ENCODE results near the gene HADHA.
"Not testable (repeated sequence)": the region's sequence is repeated elsewhere in the genome, so short reads cannot be mapped to it uniquely, and the experiment has no call there.

HADHA gene

GRCh38 chr2:26176279-26176615 is 68.2 kb downstream of the HADHA start:
- DNase-seq (ENCODE audit: low read depth in 3 of 3, low spot score in 1 of 3), result no peak

DNA sequence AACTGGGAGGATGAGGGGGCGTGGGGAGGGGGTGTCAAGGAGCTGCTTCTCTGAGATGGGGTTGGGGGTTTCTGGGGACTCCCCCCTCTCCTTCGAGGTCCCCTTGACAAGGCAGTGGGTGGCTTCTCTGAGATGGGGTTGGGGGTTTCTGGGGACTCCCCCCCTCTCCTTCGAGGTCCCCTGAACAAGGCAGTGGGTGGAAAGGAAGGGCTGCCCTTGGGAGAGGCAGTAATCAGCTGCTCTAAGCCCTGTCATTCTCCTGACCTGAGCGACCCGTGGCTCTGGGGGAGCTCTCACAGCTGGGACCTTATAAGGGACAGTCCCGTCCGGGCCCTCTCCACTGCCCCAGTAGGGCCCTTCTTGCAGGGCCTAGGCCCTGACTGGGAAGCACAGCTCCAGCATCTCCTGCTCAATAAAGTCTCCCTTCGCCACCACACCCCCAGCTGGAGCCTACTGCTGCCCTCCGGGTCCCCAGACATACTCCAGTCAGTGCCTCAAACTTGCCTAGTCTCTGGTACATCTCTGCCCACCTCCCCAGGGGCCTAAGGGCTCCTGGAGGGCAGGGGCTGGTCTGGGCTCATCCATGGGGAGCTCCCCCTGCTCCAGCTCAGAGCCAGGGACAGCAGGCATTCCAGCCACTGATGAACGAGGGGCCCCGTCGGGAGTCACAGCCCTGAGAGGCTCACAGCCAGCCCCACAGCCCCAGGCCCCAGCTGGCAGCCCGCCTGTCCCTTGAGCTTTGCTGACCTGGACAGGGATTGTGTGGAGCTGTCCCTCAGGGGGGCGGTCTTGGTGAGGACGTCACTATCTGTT is 68.8 kb downstream of the HADHA start:
- no peak for DNase-seq (ENCODE audit: low read depth in 3 of 3, low spot score in 1 of 3)

GRCh38 chr2:26174691-26175465 is 69.6 kb downstream of the HADHA start:
- DNase-seq (ENCODE audit: low read depth in 3 of 3, low spot score in 1 of 3), result no peak

DNA sequence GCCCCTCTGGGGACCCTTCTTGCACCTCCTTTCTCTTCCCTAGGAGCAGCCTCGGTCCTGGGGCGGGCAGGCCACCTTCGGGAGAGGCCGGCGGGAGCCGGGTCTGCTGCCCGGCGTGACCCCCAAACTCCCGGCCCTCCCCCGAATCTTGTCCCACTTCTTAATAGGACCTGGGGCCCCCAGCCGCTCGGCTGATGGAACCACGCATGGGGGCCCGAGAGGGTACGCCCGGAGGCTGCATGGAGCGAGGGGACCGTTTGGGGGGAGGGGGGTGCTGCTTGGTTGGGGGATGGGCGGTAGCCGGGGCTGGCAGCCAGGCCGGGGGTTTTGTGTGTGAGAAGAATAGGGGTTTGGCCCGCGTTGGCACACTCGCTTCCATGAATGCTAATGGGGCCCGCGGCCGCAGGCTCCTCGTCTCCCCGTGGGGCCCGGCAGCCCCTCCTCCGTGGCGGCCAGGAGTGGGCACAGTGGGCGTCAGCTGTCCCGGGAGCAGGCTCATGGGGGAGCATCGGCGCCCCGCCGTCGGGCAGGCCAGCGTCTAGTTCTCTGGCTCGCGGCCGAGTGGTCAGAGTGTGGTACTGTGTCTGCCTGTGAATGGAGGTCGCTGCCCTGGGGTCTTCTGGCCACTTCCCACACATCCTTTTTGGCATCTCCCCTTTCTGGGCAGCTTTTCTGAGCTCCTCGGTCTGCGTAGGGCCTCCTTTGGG is 70.5 kb downstream of the HADHA start:
- DNase-seq (ENCODE audit: low read depth in 3 of 3, low spot score in 1 of 3), result no peak

DNA sequence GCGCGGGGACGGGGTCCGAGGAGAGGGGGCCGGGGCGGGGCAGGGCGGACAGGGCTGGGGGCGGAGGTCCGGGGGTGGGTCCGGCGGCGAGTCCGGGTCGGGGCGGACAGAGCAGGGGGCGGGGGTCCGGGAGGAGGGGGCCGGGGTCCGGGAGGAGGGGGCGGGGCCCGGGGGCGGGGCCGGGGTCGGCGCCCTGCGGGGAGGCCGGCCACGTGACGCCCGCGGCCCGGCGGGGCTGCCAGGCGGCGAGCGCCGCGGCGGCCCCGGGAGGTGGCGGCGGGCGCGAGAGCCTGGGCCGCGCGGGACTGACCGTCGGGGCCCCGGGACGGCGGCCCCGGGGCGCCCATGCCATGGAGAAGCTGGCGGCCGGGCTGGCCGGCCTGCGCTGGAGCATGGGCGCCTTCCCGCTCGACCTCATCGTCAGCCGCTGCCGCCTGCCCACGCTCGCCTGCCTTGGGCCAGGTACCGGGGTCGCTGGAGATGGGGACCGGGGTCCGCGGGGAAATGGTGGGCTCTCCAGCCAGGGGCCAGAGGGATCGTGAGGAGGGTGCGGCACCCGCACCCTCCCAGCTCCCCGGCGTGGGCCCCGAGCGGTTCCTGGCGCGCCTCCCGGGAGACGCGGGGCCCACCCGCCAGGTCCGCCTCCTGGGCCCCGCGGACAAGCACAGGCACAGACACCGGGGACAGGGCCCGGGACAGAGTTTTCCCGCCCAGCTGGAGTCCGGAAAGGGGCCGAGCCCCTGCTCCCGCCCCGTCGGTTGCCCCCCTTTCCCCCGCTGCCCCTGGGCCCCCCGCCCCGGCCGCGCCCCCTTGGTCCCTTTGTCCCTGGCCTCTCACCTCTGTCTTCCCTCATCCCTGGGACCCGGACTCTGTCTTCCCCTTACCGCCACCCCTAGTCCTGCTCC is 71.3 kb downstream of the HADHA start, which contains the start of gene GAREM2:
TSS of gene GAREM2 (plus strand) at position 218 of the 905 bp plus-strand sequence. CDS start at position 351, 133 bp downstream.
- DNase-seq (ENCODE audit: low read depth in 3 of 3, low spot score in 1 of 3), result no peak

GRCh38 chr2:26172189-26172870 is 72.1 kb downstream of the HADHA start:
- DNase-seq (ENCODE audit: low read depth in 3 of 3, low spot score in 1 of 3), result no peak

- DNase-seq (ENCODE audit: low read depth in 3 of 3, low spot score in 1 of 3), result no peak
These were observed 73.6 kb downstream of the HADHA start for GRCh38 chr2:26170795-26171194.

DNA sequence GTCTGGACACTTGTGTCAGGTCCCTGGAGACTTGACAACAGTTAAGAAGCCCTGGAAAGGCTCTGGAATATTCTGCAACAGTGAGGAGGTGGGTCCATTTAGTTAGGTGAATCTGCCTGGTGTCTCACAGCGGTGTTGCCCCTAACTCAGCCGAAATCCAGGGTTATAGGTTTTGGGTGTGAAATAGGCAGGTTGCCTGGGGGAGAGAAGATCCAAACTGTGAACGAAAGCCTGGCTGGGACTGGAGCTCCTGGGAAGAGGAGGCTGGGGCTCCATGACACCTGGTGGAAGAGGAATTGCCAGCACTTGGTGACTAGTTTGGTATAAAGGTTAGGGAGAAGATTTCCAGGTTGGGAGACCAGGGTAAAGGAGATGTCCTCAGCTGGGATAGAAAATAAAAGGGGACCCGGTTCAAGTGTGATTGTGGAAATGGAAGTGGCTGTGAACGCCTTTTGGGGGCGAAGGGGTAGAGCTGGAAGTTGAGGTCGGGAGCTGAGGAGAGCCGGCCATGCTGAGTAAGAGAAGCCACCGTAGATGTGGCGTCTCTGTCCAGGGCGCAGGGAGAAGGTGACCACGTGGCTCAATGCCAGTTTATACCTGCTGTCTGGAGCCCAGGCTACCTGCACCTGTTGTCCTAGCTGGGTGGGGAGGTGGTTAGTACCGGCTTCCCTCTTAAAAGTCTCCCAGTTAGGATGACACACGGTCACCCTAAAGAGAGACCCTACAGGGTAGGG is 74.6 kb downstream of the HADHA start:
- no peak for DNase-seq (ENCODE audit: low read depth in 3 of 3, low spot score in 1 of 3)

- DNase-seq (ENCODE audit: low read depth in 3 of 3, low spot score in 1 of 3), result no peak
These were observed 75.2 kb downstream of the HADHA start for GRCh38 chr2:26169226-26169625.

- no peak for DNase-seq (ENCODE audit: low read depth in 3 of 3, low spot score in 1 of 3)
These were observed 75.6 kb downstream of the HADHA start for GRCh38 chr2:26168785-26169184.

DNA sequence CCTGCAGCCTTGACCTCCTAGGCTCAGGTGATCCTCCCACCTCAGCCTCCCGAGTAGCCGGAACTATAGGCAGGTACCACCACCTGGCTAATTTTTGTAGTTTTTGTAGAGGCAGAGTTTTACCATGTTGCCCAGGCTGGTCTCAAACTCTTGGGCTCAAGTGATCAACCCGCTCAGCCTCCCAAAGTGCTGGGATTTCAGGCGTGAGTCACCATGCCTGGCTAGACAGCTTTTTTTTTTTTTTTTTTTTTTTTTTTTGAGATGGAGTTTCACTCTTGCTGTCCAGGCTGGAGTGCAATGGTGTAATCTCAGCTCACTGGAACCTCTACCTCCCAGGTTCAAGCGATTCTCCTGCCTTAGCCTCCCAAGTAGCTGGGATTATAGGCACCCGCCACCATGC is 77.9 kb downstream of the HADHA start:
- DNase-seq (ENCODE audit: low read depth in 3 of 3, low spot score in 1 of 3), result not testable (repeated sequence)

DNA sequence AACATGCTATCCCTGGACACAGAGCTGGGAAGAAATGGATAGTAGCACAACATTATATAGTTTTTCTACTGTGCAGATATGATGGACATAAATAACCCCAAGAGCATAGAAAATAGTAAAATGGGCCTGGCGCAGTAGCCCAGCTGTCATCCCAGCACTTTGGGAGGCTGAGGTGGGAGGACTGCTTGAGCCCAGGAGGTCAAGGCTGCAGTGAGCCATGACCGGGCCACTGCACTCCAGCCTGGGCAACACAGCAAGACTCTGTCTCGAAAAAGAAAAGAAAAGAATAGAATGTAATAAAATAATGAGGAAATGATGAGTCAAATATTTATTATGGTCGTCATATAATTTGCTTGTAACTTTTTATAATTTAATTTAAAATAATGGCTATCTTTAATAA is 79.0 kb downstream of the HADHA start:
- DNase-seq (ENCODE audit: low read depth in 3 of 3, low spot score in 1 of 3), result no peak

GRCh38 chr2:26164641-26165211 is 79.7 kb downstream of the HADHA start:
- DNase-seq (ENCODE audit: low read depth in 3 of 3, low spot score in 1 of 3), result no peak

DNA sequence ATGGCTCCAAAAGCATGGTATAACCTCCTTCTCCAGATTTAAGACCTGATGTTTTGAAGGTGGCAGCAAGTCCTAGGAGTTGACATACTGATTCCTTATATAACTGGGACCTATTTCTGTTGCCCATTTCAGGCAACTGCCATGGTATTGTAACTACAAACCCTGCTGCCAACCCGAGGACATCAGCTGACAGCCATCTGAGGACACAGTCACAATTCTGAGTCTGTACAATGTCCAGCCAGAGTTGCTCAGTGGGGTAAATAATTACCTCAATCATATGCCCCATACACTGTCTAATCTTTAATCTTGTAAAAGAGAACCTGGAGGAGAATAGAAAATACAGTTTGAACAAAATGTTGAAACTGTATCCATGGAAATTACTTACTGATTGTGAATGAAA is 80.2 kb downstream of the HADHA start:
- DNase-seq (ENCODE audit: low read depth in 3 of 3, low spot score in 1 of 3), result no peak

DNA sequence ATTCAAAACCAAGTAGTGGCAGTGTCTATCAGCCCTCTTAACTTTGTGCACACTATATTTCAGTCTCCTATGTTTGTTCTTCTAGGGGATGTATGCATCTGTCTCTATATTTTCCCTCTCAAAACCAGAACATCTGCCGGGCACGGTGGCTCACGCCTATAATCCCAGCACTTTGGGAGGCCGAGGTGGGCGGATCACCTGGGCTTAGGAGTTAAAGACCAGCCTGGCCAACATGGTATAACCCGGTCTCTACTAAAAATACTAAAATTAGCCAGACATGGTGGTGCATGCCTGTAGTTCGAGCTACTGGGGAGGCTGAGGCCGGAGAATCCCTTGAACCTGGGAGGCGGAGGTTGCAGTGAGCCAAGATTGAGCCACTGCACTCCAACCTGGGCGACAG is 81.5 kb downstream of the HADHA start:
- no peak for DNase-seq (ENCODE audit: low read depth in 3 of 3, low spot score in 1 of 3)

GRCh38 chr2:26161926-26162325 is 82.5 kb downstream of the HADHA start:
- DNase-seq (ENCODE audit: low read depth in 3 of 3, low spot score in 1 of 3), result no peak

GRCh38 chr2:26157580-26157979 is 86.9 kb downstream of the HADHA start:
- DNase-seq (ENCODE audit: low read depth in 3 of 3, low spot score in 1 of 3), result no peak

DNA sequence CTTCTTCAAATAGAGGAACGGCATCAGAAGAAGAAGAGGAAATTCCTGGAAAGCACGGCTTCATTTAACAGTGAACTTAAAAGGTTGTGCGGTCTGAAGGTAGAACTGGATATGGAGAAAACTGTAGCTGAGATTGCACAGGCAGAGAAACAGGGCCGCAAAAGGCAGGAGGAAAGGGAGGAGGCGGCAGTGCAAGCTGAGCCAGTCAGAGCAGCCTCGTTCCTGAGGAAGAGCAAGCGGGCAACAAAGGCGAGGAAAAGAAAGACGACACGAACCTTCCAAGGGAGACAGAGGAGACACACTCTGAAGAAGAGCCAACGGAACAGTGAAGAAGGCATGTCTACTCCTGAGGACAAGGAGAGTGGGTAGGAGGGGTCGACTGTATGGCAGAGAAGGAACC is 94.2 kb downstream of the HADHA start:
- no peak for DNase-seq (ENCODE audit: low read depth in 3 of 3, low spot score in 1 of 3)

DNA sequence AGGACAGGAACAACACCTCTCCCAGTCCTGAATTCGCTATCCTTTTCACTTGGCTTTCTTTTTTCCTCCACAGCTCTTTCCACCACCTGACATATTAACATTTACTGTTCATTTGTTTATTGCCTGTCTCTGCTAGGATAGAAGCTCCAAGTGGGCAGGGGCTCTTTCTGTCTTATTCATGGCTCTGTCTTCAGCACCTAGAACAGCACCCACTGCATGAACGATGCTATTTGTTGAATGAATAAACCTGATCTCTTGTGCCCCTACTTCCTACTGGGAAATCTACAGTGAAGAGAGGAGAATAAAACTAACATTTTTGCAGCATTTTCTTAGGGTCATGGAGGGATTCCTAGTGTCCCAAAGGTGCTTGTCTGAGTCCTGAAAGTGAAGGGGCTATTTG is 95.9 kb downstream of the HADHA start:
- DNase-seq (ENCODE audit: low read depth in 3 of 3, low spot score in 1 of 3), result no peak
